Esophagus squamous epithelium (tissue), 4 donors: ENCODE results near the gene AIG1.

ENCODE experiments used
- POLR2A ChIP-seq, 4 donors: fragments of 450-650 bp; IDR thresholded peaks; one replicate each; pipeline ENCODE4 v1.6.1; 2017; ENCODE audit warnings: antibody characterized with exemption in 4 of 4, mild to moderate bottlenecking in 4 of 4, moderate library complexity in 3 of 4
- TF ChIP-seq, protein P1 (sequence below), 6 experiments: fragments of 450-650 bp in 4 of 6; fragments of 200-600 bp in 2 of 6; sonication (generic) in 2 of 6; IDR thresholded peaks; one replicate each; pipeline ENCODE4 v1.5.1; 2016 to 2019; ENCODE audit warnings: antibody characterized with exemption in 6 of 6, mild to moderate bottlenecking in 4 of 6, moderate library complexity in 4 of 6

DNA sequence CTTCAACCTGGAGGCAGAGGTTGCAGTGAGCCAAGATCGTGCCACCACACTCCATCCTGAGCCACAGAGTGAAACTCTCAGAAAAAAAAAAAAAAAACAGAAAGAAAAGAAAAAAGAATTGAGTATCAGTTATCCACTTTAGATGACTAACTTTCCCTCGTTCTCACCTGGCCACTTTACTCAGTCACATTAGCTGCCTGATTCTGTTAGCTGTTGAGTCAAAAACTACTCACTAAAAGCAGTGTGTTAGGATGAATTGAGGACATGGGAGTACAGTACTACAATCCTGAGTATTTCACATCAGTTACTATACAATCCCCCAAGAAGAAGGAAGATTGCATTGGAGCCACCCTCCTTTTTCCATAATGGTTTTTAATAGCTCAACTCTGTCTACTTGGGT is 275.2 kb downstream of the AIG1 start:
- TF ChIP-seq, protein P1, sequence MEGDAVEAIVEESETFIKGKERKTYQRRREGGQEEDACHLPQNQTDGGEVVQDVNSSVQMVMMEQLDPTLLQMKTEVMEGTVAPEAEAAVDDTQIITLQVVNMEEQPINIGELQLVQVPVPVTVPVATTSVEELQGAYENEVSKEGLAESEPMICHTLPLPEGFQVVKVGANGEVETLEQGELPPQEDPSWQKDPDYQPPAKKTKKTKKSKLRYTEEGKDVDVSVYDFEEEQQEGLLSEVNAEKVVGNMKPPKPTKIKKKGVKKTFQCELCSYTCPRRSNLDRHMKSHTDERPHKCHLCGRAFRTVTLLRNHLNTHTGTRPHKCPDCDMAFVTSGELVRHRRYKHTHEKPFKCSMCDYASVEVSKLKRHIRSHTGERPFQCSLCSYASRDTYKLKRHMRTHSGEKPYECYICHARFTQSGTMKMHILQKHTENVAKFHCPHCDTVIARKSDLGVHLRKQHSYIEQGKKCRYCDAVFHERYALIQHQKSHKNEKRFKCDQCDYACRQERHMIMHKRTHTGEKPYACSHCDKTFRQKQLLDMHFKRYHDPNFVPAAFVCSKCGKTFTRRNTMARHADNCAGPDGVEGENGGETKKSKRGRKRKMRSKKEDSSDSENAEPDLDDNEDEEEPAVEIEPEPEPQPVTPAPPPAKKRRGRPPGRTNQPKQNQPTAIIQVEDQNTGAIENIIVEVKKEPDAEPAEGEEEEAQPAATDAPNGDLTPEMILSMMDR (IDR thresholded peaks at IDR 0.05): no peak
- TF ChIP-seq POLR2A (IDR thresholded peaks at IDR 0.05): no peak
